DND-41 (cell line): Measurements from ENCODE around the gene COL2A1.

Experiments
- ATAC-seq: fragments of 200-7000 bp; cut with Tn5 transposase; 3 replicates; pipeline ENCODE4 v1.9.1; 2021; ENCODE audit warnings: low read depth; ENCODE audit not compliant: insufficient read depth
- DNase-seq: peaks from one replicate; pipeline ENCODE4 v3.0.0-alpha.2; 2020
- H2AFZ ChIP-seq: 2 replicates; pipeline ENCODE4 v1.6.0; 2012; ENCODE audit warnings: low read depth, low read length
- H3K27ac ChIP-seq: 2 replicates; pipeline ENCODE4 v1.5.1; 2012; ENCODE audit warnings: low read length, inconsistent platforms
- H3K27me3 ChIP-seq: fragments of 200-600 bp; sonication (generic); 2 replicates; pipeline ENCODE4 v1.6.0; 2012; ENCODE audit warnings: low read length, mild to moderate bottlenecking, inconsistent platforms; ENCODE audit not compliant: insufficient read depth, poor library complexity
- H3K36me3 ChIP-seq: 2 replicates; pipeline ENCODE4 v1.5.1; 2012; ENCODE audit warnings: low read length, inconsistent platforms; ENCODE audit not compliant: insufficient read depth
- H3K4me1 ChIP-seq: 2 replicates; pipeline ENCODE4 v1.5.1; 2012; ENCODE audit warnings: mild to moderate bottlenecking, low read length; ENCODE audit not compliant: insufficient read depth
- H3K4me2 ChIP-seq: 2 replicates; pipeline ENCODE4 v1.6.0; 2012; ENCODE audit warnings: mild to moderate bottlenecking, moderate library complexity, low read length, inconsistent platforms; ENCODE audit not compliant: insufficient read depth
- H3K4me3 ChIP-seq, 2 experiments: fragments of 200-600 bp in 1 of 2; shearing (Covaris generic) in 1 of 2; 2 replicates each; pipeline ENCODE4 v1.5.1; 2012 to 2016; ENCODE audit warnings: inconsistent platforms in 2 of 2, low read length in 2 of 2, mild to moderate bottlenecking in 2 of 2, low read depth in 1 of 2, moderate library complexity in 1 of 2
- H3K79me2 ChIP-seq: 2 replicates; pipeline ENCODE4 v1.6.0; 2012; ENCODE audit warnings: low read length, inconsistent platforms; ENCODE audit not compliant: insufficient read depth
- H3K9ac ChIP-seq: 2 replicates; pipeline ENCODE4 v1.6.0; 2012; ENCODE audit warnings: low read depth, mild to moderate bottlenecking, inconsistent platforms, low read length, moderate library complexity
- H3K9me3 ChIP-seq: 2 replicates; pipeline ENCODE4 v1.5.1; 2012; ENCODE audit warnings: low read length, moderate library complexity, mild to moderate bottlenecking, inconsistent platforms; ENCODE audit not compliant: insufficient read depth, severe bottlenecking
- H4K20me1 ChIP-seq: 2 replicates; pipeline ENCODE4 v1.6.0; 2012; ENCODE audit warnings: low read length; ENCODE audit not compliant: insufficient read depth
- CTCF ChIP-seq: IDR thresholded peaks from 2 replicates; pipeline ENCODE4 v1.5.1; 2012; ENCODE audit warnings: borderline replicate concordance, low read length, moderate library complexity, mild to moderate bottlenecking; ENCODE audit not compliant: poor library complexity, severe bottlenecking; ENCODE audit errors: extremely low read depth
- EZH2 ChIP-seq: IDR thresholded peaks from 3 replicates; pipeline ENCODE4 v1.6.1; 2012; ENCODE audit warnings: borderline replicate concordance, low read depth, mild to moderate bottlenecking, moderate library complexity, low read length, inconsistent platforms; ENCODE audit not compliant: severe bottlenecking

Gene COL2A1

GRCh38 chr12:48017921-48018617 is 13.8 kb upstream of the COL2A1 start:
- Histone ChIP-seq H3K79me2 (no peaks in the 10 kb centered on the region), H3K9me3 (no peaks in the 10 kb centered on the region), H3K4me2 (no peak overlapping the region), H4K20me1 (no peaks in the 10 kb centered on the region), H3K27me3 (peaks cover 35% of the 10 kb centered on the region), H3K4me3 (no peak overlapping the region), H3K36me3 (no peaks in the 10 kb centered on the region), H3K9ac (no peak overlapping the region), H3K4me1 (no peaks in the 10 kb centered on the region), H3K27ac (no peak overlapping the region), H2AFZ (no peak overlapping the region)
- TF ChIP-seq EZH2 (no peak), CTCF (no peak)
- ATAC-seq (no peak), DNase-seq (no peak)

GRCh38 chr12:48017496-48017895 is 13.2 kb upstream of the COL2A1 start:
- H3K36me3 ChIP-seq: no peaks in the 10 kb centered on the region
- no peaks in the 10 kb centered on the region for H4K20me1 ChIP-seq
- H3K4me2 ChIP-seq: no peak overlapping the region
- no peak for ATAC-seq
- TF ChIP-seq CTCF: no peak
- no peak for TF ChIP-seq EZH2
- no peak for DNase-seq
- no peaks in the 10 kb centered on the region for H3K79me2 ChIP-seq
- no peak overlapping the region for H3K9ac ChIP-seq
- no peak overlapping the region for H2AFZ ChIP-seq
- no peak overlapping the region for H3K27ac ChIP-seq
- peaks cover 35% of the 10 kb centered on the region for H3K27me3 ChIP-seq
- no peaks in the 10 kb centered on the region for H3K9me3 ChIP-seq
- H3K4me3 ChIP-seq: no peak overlapping the region
- H3K4me1 ChIP-seq: no peaks in the 10 kb centered on the region

- Histone ChIP-seq H3K27me3 (peaks cover 30% of the 10 kb centered on the region), H3K9ac (no peak overlapping the region), H3K79me2 (no peaks in the 10 kb centered on the region), H3K4me3 (no peak overlapping the region), H3K27ac (no peak overlapping the region), H4K20me1 (no peaks in the 10 kb centered on the region), H3K4me2 (no peak overlapping the region), H2AFZ (no peak overlapping the region), H3K36me3 (no peaks in the 10 kb centered on the region), H3K9me3 (no peaks in the 10 kb centered on the region), H3K4me1 (no peaks in the 10 kb centered on the region)
- TF ChIP-seq EZH2 (no peak), CTCF (no peak)
- DNase-seq (no peak), ATAC-seq (no peak)
Observed at GRCh38 chr12:48016373-48017020, 12.2 kb upstream of the COL2A1 start.
